SK-N-MC (cell line): ENCODE data around the gene ORC6.

Source experiments
- DNase-seq: peaks from one replicate; pipeline ENCODE4 v3.0.0-alpha.2; 2011; ENCODE audit warnings: low read depth, low spot score
- H3K27ac ChIP-seq: fragments of 200-600 bp; sonication (generic); 2 replicates; pipeline ENCODE4 v1.5.1; 2016; ENCODE audit warnings: mixed run types
- H3K36me3 ChIP-seq: fragments of 200-600 bp; sonication (generic); 2 replicates; pipeline ENCODE4 v1.6.1; 2017; ENCODE audit warnings: antibody characterized with exemption, low read length, mixed read lengths; ENCODE audit not compliant: insufficient read depth
- H3K4me3 ChIP-seq: fragments of 200-600 bp; sonication (generic); 2 replicates; pipeline ENCODE4 v1.5.1; 2016
- H3K9ac ChIP-seq: fragments of 200-600 bp; sonication (generic); 2 replicates; pipeline ENCODE4 v1.8.0; 2017; ENCODE audit warnings: mixed run types, mixed read lengths; ENCODE audit not compliant: insufficient read length
- H3K9me3 ChIP-seq: fragments of 200-600 bp; sonication (generic); 2 replicates; pipeline ENCODE4 v1.6.1; 2017; ENCODE audit warnings: low read depth, mild to moderate bottlenecking, antibody characterized with exemption, low read length, moderate library complexity, mixed read lengths
- EZH2 ChIP-seq: fragments of 200-600 bp; sonication (generic); IDR thresholded peaks from one replicate; pipeline ENCODE4 v1.6.1; 2017; ENCODE audit warnings: antibody characterized with exemption
- FOXP2 ChIP-seq: optimal IDR thresholded peaks from 2 replicates; pipeline ENCODE3; 2011; ENCODE audit warnings: mild to moderate bottlenecking, moderate library complexity; ENCODE audit not compliant: insufficient read depth; ENCODE audit errors: extremely low read length, control extremely low read depth
- POLR2AphosphoS5 ChIP-seq: IDR thresholded peaks from 2 replicates; pipeline ENCODE4 v1.6.1; 2012; ENCODE audit warnings: mild to moderate bottlenecking, low read depth, low read length, borderline replicate concordance

Gene ORC6

DNA sequence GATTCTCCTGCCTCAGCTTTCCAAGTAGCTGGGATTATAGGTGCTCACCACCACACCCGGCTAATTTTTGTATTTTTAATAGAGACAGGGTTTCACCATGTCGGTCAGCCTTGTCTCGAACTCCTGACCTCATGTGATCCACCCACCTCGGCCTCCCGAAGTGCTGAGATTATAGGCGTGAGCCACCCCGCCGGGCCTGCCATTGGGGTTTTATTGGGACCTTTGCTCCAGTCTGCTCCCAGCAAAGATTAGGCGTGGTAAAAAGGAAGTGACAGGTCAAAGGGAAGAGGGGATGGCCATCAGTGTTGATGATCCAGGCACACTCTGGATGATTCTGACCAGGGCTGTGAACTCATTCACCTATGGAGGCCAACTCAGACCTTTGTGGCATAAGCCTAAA is 38.2 kb downstream of the ORC6 start:
- DNase-seq: no peak
- Histone ChIP-seq H3K9ac (no peak overlapping the region), H3K27ac (no peak overlapping the region), H3K36me3 (no peaks in the 10 kb centered on the region), H3K9me3 (no peaks in the 10 kb centered on the region), H3K4me3 (no peak overlapping the region)
- no peak for TF ChIP-seq EZH2
- TF ChIP-seq POLR2AphosphoS5: no peak
- TF ChIP-seq FOXP2: no peak

DNA sequence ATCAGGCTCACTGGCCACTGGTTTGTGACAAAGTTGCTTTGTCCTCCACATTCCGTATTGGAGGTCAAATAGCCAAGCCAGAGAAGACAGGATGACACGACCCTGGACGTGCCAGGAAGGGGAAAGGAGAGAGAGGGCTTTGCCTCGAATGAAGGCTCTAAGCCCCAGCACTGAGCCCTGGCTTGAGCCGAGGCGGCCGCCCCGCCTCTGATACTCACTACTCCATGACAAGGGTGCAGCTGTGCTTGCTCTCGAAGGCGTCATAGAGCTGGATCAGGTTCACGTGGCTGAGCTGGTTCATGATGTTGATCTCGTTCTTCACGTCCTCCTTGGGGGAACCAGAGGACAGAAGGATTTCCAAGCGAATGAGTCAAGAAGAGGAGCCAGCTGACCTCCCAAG is 39.3 kb downstream of the ORC6 start:
- no peak for DNase-seq
- H3K4me3 ChIP-seq: no peak overlapping the region
- H3K9ac ChIP-seq: no peak overlapping the region
- no peaks in the 10 kb centered on the region for H3K9me3 ChIP-seq
- H3K36me3 ChIP-seq: no peaks in the 10 kb centered on the region
- TF ChIP-seq EZH2 (no peak), FOXP2 (no peak), POLR2AphosphoS5 (no peak)
- H3K27ac ChIP-seq: no peak overlapping the region

DNA sequence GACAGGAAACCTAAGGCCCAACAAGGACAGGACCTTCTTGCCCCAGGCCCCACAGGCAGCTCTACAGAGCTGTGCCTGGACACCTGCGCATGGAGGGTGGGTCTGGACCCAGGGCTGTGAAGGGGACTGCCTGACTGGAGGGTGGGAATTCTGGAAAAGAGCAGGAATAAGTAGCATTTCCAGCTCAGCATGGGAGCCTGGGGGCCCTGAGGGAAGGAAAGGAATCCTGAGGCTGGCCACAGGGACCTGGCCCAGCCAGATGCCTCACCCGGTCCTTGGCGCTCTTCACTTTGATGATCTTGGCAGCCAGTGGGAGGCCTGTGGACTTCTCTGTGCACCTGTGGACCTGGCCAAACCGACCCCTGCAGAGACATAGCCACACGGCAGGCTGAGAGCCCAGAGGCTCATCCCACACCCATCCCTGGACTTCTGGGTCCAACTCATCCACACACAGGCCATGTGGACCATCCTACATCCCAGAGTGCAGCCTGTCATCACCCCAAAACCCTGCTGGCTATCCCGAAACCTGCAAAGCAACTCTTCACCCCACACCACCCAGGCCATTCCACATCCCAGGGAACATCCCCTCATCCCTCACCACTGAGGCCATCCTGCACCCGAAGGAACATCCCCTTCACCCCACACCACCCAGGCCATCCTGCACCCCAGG is 40.0 kb downstream of the ORC6 start:
- Histone ChIP-seq H3K9ac (no peak overlapping the region), H3K4me3 (no peak overlapping the region), H3K9me3 (no peaks in the 10 kb centered on the region), H3K27ac (no peak overlapping the region), H3K36me3 (no peaks in the 10 kb centered on the region)
- no peak for TF ChIP-seq POLR2AphosphoS5
- TF ChIP-seq EZH2: no peak
- no peak for DNase-seq

DNA sequence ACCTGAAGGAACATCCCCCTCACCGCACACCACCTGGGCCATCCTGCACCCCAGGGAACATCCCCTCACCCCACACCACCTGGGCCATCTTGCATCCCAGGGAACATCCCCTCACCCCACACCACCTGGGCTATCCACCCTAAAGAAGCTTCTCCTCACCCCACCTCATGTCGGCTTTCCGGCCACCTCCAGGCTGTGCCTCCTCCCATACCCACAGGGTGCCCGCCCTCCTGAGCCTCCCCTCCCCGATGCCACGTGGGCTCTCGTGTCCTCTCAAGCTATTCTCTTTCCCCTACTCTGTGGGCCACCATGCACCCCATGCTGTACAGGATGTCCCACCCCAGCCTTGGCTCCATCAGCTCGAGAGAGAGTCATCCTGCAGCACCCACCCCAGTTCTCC is 40.7 kb downstream of the ORC6 start:
- H3K27ac ChIP-seq: no peak overlapping the region
- H3K36me3 ChIP-seq: no peaks in the 10 kb centered on the region
- no peak for DNase-seq
- H3K9me3 ChIP-seq: no peaks in the 10 kb centered on the region
- H3K4me3 ChIP-seq: no peak overlapping the region
- TF ChIP-seq FOXP2: no peak
- TF ChIP-seq POLR2AphosphoS5: no peak
- no peak for TF ChIP-seq EZH2
- no peak overlapping the region for H3K9ac ChIP-seq

DNA sequence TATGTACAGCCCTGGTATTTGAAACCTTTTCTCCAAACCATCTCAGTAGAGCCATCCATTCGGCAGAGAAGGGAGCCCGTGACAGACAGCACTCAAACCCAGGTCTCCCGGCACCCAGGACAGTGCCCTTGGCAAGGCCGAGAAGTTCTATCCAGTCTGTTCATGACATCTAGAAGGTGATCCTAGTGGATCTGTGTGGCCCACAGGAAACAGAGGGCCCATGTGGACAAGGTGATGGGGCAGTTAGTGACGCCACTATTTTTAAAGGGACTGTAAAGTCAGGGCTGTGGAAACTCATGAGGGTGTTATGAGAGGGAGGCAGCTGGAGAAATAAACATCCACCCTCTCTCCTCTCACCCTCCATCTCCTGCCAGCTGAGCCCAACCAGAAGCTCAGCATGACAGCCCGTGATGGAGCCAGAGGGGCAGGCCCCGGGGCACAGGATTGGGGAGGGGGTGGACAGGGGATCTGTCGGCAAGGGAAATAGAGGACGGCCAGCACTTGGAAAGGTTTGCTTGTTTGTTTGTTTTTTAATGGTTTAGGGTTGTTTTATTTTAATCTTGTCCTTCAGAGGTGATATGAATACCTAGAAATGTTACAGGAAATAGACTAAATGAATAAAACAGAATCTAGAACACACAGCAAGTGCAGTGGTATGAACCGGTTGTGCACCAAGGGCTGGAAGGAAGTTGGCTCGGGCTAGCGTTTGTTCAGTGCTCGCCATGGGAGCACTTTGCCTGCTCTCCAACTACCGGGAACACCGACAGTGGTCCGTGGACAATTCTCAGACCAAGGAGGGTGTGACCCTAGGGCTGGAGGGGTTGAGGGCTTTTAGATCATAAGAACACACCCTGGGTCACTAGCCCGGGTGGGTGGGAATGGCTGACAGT is 41.6 kb downstream of the ORC6 start:
- no peaks in the 10 kb centered on the region for H3K9me3 ChIP-seq
- no peaks in the 10 kb centered on the region for H3K36me3 ChIP-seq
- TF ChIP-seq FOXP2 (no peak), POLR2AphosphoS5 (no peak)
- H3K27ac ChIP-seq: no peak overlapping the region
- DNase-seq: no peak
- no peak overlapping the region for H3K9ac ChIP-seq
- H3K4me3 ChIP-seq: no peak overlapping the region

DNA sequence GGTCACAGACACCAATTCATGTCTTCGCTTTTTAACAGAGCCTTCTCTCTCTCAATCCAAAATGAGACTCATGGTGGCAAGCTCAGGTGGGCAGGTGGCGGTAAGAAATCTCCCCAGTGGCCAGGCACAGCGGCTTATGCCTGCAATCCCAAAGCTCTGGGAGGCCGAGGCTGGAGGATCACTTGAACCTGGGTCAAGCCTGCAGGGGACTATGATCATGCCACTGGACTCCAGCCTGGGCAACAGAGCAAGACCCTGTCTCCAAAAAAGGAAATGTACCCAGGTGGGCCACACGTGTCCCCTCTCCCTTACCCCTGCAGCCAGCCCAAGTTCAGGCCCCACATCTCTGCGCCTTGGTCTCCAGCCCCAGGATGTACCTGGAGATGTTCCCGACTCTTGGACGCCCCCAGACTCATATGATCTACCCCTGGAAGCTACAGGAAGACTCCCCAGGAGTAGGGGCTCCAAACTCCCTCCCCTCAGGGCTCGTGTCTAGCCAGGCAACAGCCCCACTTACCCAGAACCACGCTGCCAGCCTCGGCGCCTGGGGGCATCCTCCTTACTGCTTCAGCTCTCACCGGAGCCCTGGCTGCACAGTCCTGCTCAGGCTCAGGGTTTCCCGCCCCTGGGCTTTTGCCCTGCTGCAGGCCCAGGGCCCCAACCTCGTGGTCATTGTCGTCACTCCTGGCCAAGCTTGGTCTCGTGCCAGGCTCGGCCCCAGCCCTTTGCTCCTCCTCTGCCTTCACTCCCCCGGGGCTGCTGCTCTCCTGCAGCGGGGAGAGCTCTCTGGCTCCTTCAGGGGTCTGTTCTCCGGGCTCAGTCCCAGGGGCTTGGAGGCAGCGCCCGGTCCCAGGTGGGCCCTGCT is 42.5 kb downstream of the ORC6 start:
- Histone ChIP-seq H3K27ac (no peak overlapping the region), H3K36me3 (no peaks in the 10 kb centered on the region), H3K9ac (no peak overlapping the region), H3K4me3 (no peak overlapping the region), H3K9me3 (no peaks in the 10 kb centered on the region)
- TF ChIP-seq POLR2AphosphoS5 (no peak), FOXP2 (no peak), EZH2 (no peak)
- no peak for DNase-seq

DNA sequence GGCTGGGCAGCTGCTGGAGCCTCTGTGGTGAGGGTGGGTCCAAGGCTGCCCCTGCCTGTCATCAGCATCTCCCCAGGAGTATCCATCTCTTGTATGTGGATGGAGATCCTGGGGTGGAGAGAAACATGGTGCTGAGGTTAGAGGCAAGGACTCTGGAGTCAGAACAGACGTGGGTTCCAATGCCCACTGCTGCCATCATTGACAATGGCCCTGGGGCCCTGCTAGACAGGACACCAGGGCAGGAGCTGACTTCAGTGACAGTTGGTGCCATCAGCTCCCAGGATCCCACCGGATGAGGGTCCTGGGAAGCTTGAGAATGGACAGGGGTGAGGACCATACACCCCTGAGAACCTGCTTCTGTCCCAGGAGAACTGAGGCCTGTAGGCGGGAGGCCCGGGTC is 43.1 kb downstream of the ORC6 start:
- Histone ChIP-seq H3K4me3 (no peak overlapping the region), H3K9ac (no peak overlapping the region), H3K36me3 (no peaks in the 10 kb centered on the region), H3K27ac (no peak overlapping the region), H3K9me3 (no peaks in the 10 kb centered on the region)
- DNase-seq: no peak
- TF ChIP-seq EZH2 (no peak), POLR2AphosphoS5 (no peak), FOXP2 (no peak)

DNA sequence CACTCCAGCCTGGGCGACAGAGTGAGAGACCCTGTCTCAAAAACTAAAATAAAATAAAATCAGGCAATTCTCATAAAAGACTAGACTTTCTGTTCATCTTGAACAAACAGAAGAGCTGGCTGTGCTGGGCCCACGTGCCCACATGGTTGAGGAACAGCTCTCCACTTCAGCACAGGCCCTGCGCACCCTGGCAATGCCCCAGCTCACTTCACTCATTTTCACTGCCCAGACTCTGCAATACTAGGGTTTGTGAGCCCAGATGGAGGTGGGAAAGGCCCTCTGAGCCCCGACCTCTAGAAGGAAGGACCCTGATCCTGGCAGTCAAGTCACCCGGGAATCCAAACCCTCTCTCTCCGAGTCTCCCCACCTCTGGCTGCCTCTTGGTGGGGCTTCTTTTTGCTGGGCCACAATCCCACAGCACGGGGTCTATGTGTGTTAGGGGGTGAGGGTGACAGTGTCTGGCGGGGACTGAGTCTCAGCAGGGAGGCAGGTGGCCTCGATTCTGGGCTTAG is 43.9 kb downstream of the ORC6 start:
- Histone ChIP-seq H3K27ac (no peak overlapping the region), H3K9ac (no peak overlapping the region), H3K4me3 (no peak overlapping the region), H3K36me3 (no peaks in the 10 kb centered on the region), H3K9me3 (no peaks in the 10 kb centered on the region)
- TF ChIP-seq FOXP2 (no peak), EZH2 (no peak), POLR2AphosphoS5 (no peak)
- no peak for DNase-seq
